AG04450 (cell line): ENCODE data around the gene SLC41A1. TPM values are rescaled to one million over a fixed set of nuclear protein-coding genes. Genes with fewer than 3 reads are reported as not detected.

ENCODE experiments used
- CTCF ChIA-PET: fragments of 300-600, 350-600 bp; formaldehyde crosslinking; extraction: SDS; loops from one replicate; lab custom pipeline; 2022; ENCODE audit warnings: antibody characterized with exemption, inconsistent platforms; lab: Charles Lee
- POLR2A ChIA-PET: fragments of 350-600 bp; formaldehyde crosslinking; extraction: SDS; loops from one replicate; lab custom pipeline; 2021; ENCODE audit warnings: antibody characterized with exemption, inconsistent platforms; lab: Yijun Ruan, JAX
- DNase-seq: peaks from one replicate; pipeline ENCODE4 v3.0.0-alpha.2; 2011; ENCODE audit warnings: low read depth, low spot score
- H3K27ac ChIP-seq: one replicate; pipeline ENCODE4 v1.5.1; 2012; ENCODE audit warnings: low read depth, low read length, control low read depth
- H3K27me3 ChIP-seq: one replicate; pipeline ENCODE4 v1.6.0; 2012; ENCODE audit warnings: low read length; ENCODE audit not compliant: control insufficient read depth, insufficient read depth
- H3K4me3 ChIP-seq: 2 replicates; pipeline ENCODE4 v1.5.1; 2011; ENCODE audit warnings: mild to moderate bottlenecking, low read depth, low read length, control low read depth
- H3K9me3 ChIP-seq: 2 replicates; pipeline ENCODE4 v1.5.1; 2012; ENCODE audit warnings: low read length; ENCODE audit not compliant: control insufficient read depth, insufficient read depth
- CTCF ChIP-seq: IDR thresholded peaks from 2 replicates; pipeline ENCODE4 v1.5.1; 2011; ENCODE audit warnings: low read depth, low read length, control low read depth, inconsistent platforms
- polyA plus RNA-seq: library from polyadenylated mRNA; depleted of rRNA; stranded (reverse); fragments of >200 nt; gene quantifications from 2 replicates; pipeline ENCODE4 v1.2.3, GENCODE V29; 2011

The SLC41A1 gene
- polyA plus RNA-seq, 1 experiment = 29.0 TPM

- CTCF ChIA-PET = interaction anchor here (0.9 kb wide), 1 partner anchor 135 kb away, joined by 3 read pairs; no protein-coding TSS in a partner anchor
- DNase-seq = no peak
- POLR2A ChIA-PET = no interaction called here
- TF ChIP-seq CTCF = no peak
- Histone ChIP-seq H3K9me3 (no peaks in the 10 kb centered on the region), H3K4me3 (no peak overlapping the region), H3K27ac (no peak overlapping the region), H3K27me3 (no peaks in the 10 kb centered on the region)
Observed at GRCh38 chr1:205783904-205784303, 29.1 kb downstream of the SLC41A1 start.

DNA sequence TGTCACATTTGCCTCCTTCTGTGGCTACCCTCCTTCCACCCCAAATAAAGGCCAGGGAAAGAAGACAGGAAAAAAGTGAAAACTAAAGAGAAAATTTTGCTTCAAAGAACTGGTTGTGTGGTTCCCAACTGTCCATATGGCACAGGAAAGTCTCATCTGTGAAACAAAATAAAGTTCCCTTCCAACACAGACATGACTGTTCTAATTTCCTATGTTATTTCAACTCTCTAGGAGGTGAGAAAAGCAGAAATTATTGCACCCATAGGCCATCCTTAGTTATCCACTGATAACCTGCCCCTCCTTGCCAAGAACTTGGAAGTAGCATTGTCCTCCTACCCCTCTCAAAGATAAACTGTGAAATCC is 29.6 kb downstream of the SLC41A1 start:
- DNase-seq = no peak
- ChIA-PET POLR2A (no interaction called here), CTCF (interaction anchor here (1.6 to 2.4 kb wide), 2 partner anchors 9 to 194 kb away, joined by 8 to 9 read pairs; no protein-coding TSS in a partner anchor)
- H3K27ac ChIP-seq = no peak overlapping the region
- H3K4me3 ChIP-seq = no peak overlapping the region
- no peak for TF ChIP-seq CTCF
- no peaks in the 10 kb centered on the region for H3K9me3 ChIP-seq
- no peaks in the 10 kb centered on the region for H3K27me3 ChIP-seq

- H3K27ac ChIP-seq = no peak overlapping the region
- TF ChIP-seq CTCF = no peak
- ChIA-PET POLR2A (no interaction called here), CTCF (interaction anchor here (0.5 to 2.4 kb wide), 4 partner anchors 9 to 194 kb away, joined by 3 to 9 read pairs (median 8); no protein-coding TSS in a partner anchor)
- no peaks in the 10 kb centered on the region for H3K9me3 ChIP-seq
- no peak overlapping the region for H3K4me3 ChIP-seq
- no peak for DNase-seq
- H3K27me3 ChIP-seq = peaks cover 1% of the 10 kb centered on the region
Observed at GRCh38 chr1:205782627-205783432, 30.2 kb downstream of the SLC41A1 start.

- no peak overlapping the region for H3K4me3 ChIP-seq
- H3K27ac ChIP-seq = no peak overlapping the region
- ChIA-PET POLR2A (no interaction called here), CTCF (interaction anchor here (0.7 kb wide), 1 partner anchor 202 kb away, joined by 12 read pairs; no protein-coding TSS in a partner anchor)
- DNase-seq = no peak
- no peak for TF ChIP-seq CTCF
- peaks cover 2% of the 10 kb centered on the region for H3K27me3 ChIP-seq
- H3K9me3 ChIP-seq = no peaks in the 10 kb centered on the region
Observed at GRCh38 chr1:205780335-205780734, 32.7 kb downstream of the SLC41A1 start.

GRCh38 chr1:205777994-205778393 is 35.0 kb downstream of the SLC41A1 start:
- H3K27ac ChIP-seq = no peak overlapping the region
- no peak overlapping the region for H3K4me3 ChIP-seq
- H3K27me3 ChIP-seq = peaks cover 2% of the 10 kb centered on the region
- no peak for TF ChIP-seq CTCF
- ChIA-PET POLR2A (no interaction called here), CTCF (no interaction called here)
- no peak for DNase-seq
- no peaks in the 10 kb centered on the region; the same call in 1 of the 2 replicates for H3K9me3 ChIP-seq
